ENCODE results near the gene CDK3.
"Not testable (repeated sequence)": the region's sequence is repeated elsewhere in the genome, so short reads cannot be mapped to it uniquely, and the experiment has no call there.

Gene CDK3

GRCh38 chr17:76034428-76035350 is 34.0 kb downstream of the CDK3 start:
- peaks cover 7% of the 10 kb centered on the region; the same call in 1 of the 2 replicates for H3K4me1 ChIP-seq (ENCODE audit: insufficient read depth, low read length)
- no peaks in the 10 kb centered on the region for H3K27me3 ChIP-seq (ENCODE audit: insufficient read depth, low read length)
- H3K27ac ChIP-seq (ENCODE audit: low read length) = no peak overlapping the region
- peaks cover 22% of the 10 kb centered on the region for H3K36me3 ChIP-seq (ENCODE audit: insufficient read depth, low read depth, low read length)
- no peak overlapping the region for H3K9ac ChIP-seq (ENCODE audit: low read depth, low read length)
- H3K9me3 ChIP-seq (ENCODE audit: insufficient read depth, low read depth, low read length) = no peaks in the 10 kb centered on the region
- no peak overlapping the region for H3K4me3 ChIP-seq (ENCODE audit: low read length)

- Histone ChIP-seq H3K4me1 (ENCODE audit: insufficient read depth, low read length) (peaks cover 8% of the 10 kb centered on the region; the same call in 1 of the 2 replicates), H3K27me3 (ENCODE audit: insufficient read depth, low read length) (no peaks in the 10 kb centered on the region), H3K4me3 (ENCODE audit: low read length) (no peak overlapping the region), H3K36me3 (ENCODE audit: insufficient read depth, low read depth, low read length) (peaks cover 42% of the 10 kb centered on the region), H3K9me3 (ENCODE audit: insufficient read depth, low read depth, low read length) (no peaks in the 10 kb centered on the region), H3K27ac (ENCODE audit: low read length) (no peak overlapping the region), H3K9ac (ENCODE audit: low read depth, low read length) (peak overlapping the region; percentile 25; the same call in 1 of the 2 replicates)
Observed at GRCh38 chr17:76036497-76037261, 36.0 kb downstream of the CDK3 start.

- Histone ChIP-seq H3K9me3 (ENCODE audit: insufficient read depth, low read depth, low read length) (no peaks in the 10 kb centered on the region), H3K27ac (ENCODE audit: low read length) (no peak overlapping the region), H3K9ac (ENCODE audit: low read depth, low read length) (no peak overlapping the region), H3K4me1 (ENCODE audit: insufficient read depth, low read length) (peaks cover 8% of the 10 kb centered on the region; the same call in 1 of the 2 replicates), H3K27me3 (ENCODE audit: insufficient read depth, low read length) (no peaks in the 10 kb centered on the region), H3K36me3 (ENCODE audit: insufficient read depth, low read depth, low read length) (peaks cover 49% of the 10 kb centered on the region), H3K4me3 (ENCODE audit: low read length) (no peak overlapping the region)
Observed at GRCh38 chr17:76038050-76038449, 37.4 kb downstream of the CDK3 start.

- Histone ChIP-seq H3K9me3 (ENCODE audit: insufficient read depth, low read depth, low read length) (no peaks in the 10 kb centered on the region), H3K36me3 (ENCODE audit: insufficient read depth, low read depth, low read length) (peaks cover 60% of the 10 kb centered on the region), H3K27ac (ENCODE audit: low read length) (no peak overlapping the region), H3K27me3 (ENCODE audit: insufficient read depth, low read length) (no peaks in the 10 kb centered on the region), H3K9ac (ENCODE audit: low read depth, low read length) (no peak overlapping the region), H3K4me1 (ENCODE audit: insufficient read depth, low read length) (peaks cover 8% of the 10 kb centered on the region; the same call in 1 of the 2 replicates), H3K4me3 (ENCODE audit: low read length) (no peak overlapping the region)
Observed at GRCh38 chr17:76039121-76039520, 38.5 kb downstream of the CDK3 start.

GRCh38 chr17:76040376-76040775 is 39.7 kb downstream of the CDK3 start:
- Histone ChIP-seq H3K27me3 (ENCODE audit: insufficient read depth, low read length) (no peaks in the 10 kb centered on the region), H3K4me1 (ENCODE audit: insufficient read depth, low read length) (peaks cover 8% of the 10 kb centered on the region; the same call in 1 of the 2 replicates), H3K27ac (ENCODE audit: low read length) (no peak overlapping the region), H3K9me3 (ENCODE audit: insufficient read depth, low read depth, low read length) (no peaks in the 10 kb centered on the region), H3K9ac (ENCODE audit: low read depth, low read length) (no peak overlapping the region), H3K36me3 (ENCODE audit: insufficient read depth, low read depth, low read length) (peaks cover 73% of the 10 kb centered on the region), H3K4me3 (ENCODE audit: low read length) (no peak overlapping the region)

GRCh38 chr17:76042868-76043267 is 42.2 kb downstream of the CDK3 start:
- H3K9ac ChIP-seq (ENCODE audit: low read depth, low read length); H3K4me3 ChIP-seq (ENCODE audit: low read length); H3K4me1 ChIP-seq (ENCODE audit: insufficient read depth, low read length); H3K9me3 ChIP-seq (ENCODE audit: insufficient read depth, low read depth, low read length); H3K27ac ChIP-seq (ENCODE audit: low read length); H3K27me3 ChIP-seq (ENCODE audit: insufficient read depth, low read length): not testable (repeated sequence)
- peaks cover 90% of the 10 kb centered on the region for H3K36me3 ChIP-seq (ENCODE audit: insufficient read depth, low read depth, low read length)

GRCh38 chr17:76044475-76045007 is 43.9 kb downstream of the CDK3 start:
- H3K4me3 ChIP-seq (ENCODE audit: low read length); H3K4me1 ChIP-seq (ENCODE audit: insufficient read depth, low read length); H3K27ac ChIP-seq (ENCODE audit: low read length); H3K9me3 ChIP-seq (ENCODE audit: insufficient read depth, low read depth, low read length); H3K9ac ChIP-seq (ENCODE audit: low read depth, low read length); H3K27me3 ChIP-seq (ENCODE audit: insufficient read depth, low read length): not testable (repeated sequence)
- peaks cover 90% of the 10 kb centered on the region for H3K36me3 ChIP-seq (ENCODE audit: insufficient read depth, low read depth, low read length)

- Histone ChIP-seq H3K4me3 (ENCODE audit: low read length) (no peak overlapping the region), H3K9ac (ENCODE audit: low read depth, low read length) (no peak overlapping the region), H3K9me3 (ENCODE audit: insufficient read depth, low read depth, low read length) (no peaks in the 10 kb centered on the region), H3K36me3 (ENCODE audit: insufficient read depth, low read depth, low read length) (peaks cover 89% of the 10 kb centered on the region), H3K27me3 (ENCODE audit: insufficient read depth, low read length) (no peaks in the 10 kb centered on the region), H3K4me1 (ENCODE audit: insufficient read depth, low read length) (0 out of 2 replicates have a peak, but pooled peaks cover 4% of the 10 kb centered on the region), H3K27ac (ENCODE audit: low read length) (no peak overlapping the region)
Observed at GRCh38 chr17:76046064-76046463, 45.4 kb downstream of the CDK3 start.

- no peak overlapping the region for H3K27ac ChIP-seq (ENCODE audit: low read length)
- H3K9me3 ChIP-seq (ENCODE audit: insufficient read depth, low read depth, low read length) = no peaks in the 10 kb centered on the region
- no peak overlapping the region for H3K4me3 ChIP-seq (ENCODE audit: low read length)
- H3K9ac ChIP-seq (ENCODE audit: low read depth, low read length) = no peak overlapping the region
- H3K36me3 ChIP-seq (ENCODE audit: insufficient read depth, low read depth, low read length) = peaks cover 87% of the 10 kb centered on the region
- H3K4me1 ChIP-seq (ENCODE audit: insufficient read depth, low read length) = no peaks in the 10 kb centered on the region
- H3K27me3 ChIP-seq (ENCODE audit: insufficient read depth, low read length) = no peaks in the 10 kb centered on the region
Observed at GRCh38 chr17:76048025-76048605, 47.5 kb downstream of the CDK3 start.

- Histone ChIP-seq H3K4me3 (ENCODE audit: low read length) (no peak overlapping the region), H3K36me3 (ENCODE audit: insufficient read depth, low read depth, low read length) (peaks cover 87% of the 10 kb centered on the region), H3K4me1 (ENCODE audit: insufficient read depth, low read length) (no peaks in the 10 kb centered on the region), H3K9me3 (ENCODE audit: insufficient read depth, low read depth, low read length) (no peaks in the 10 kb centered on the region), H3K27ac (ENCODE audit: low read length) (no peak overlapping the region), H3K27me3 (ENCODE audit: insufficient read depth, low read length) (no peaks in the 10 kb centered on the region), H3K9ac (ENCODE audit: low read depth, low read length) (no peak overlapping the region)
Observed at GRCh38 chr17:76048711-76049110, 48.1 kb downstream of the CDK3 start.

- H3K9me3 ChIP-seq (ENCODE audit: insufficient read depth, low read depth, low read length) = no peaks in the 10 kb centered on the region
- no peak overlapping the region for H3K4me3 ChIP-seq (ENCODE audit: low read length)
- no peak overlapping the region for H3K27ac ChIP-seq (ENCODE audit: low read length)
- H3K9ac ChIP-seq (ENCODE audit: low read depth, low read length) = no peak overlapping the region
- peaks cover 87% of the 10 kb centered on the region for H3K36me3 ChIP-seq (ENCODE audit: insufficient read depth, low read depth, low read length)
- no peaks in the 10 kb centered on the region for H3K4me1 ChIP-seq (ENCODE audit: insufficient read depth, low read length)
- no peaks in the 10 kb centered on the region for H3K27me3 ChIP-seq (ENCODE audit: insufficient read depth, low read length)
Observed at GRCh38 chr17:76049239-76049638, 48.6 kb downstream of the CDK3 start.
